Astrocyte (in vitro differentiated cells and primary cell): ENCODE data around the gene MAP1S.
"Not testable (repeated sequence)": the region's sequence is repeated elsewhere in the genome, so short reads cannot be mapped to it uniquely, and the experiment has no call there.

Source experiments
- CTCF ChIP-seq: IDR thresholded peaks from 2 replicates; pipeline ENCODE4 v1.5.1; 2011; ENCODE audit warnings: low read depth, mild to moderate bottlenecking, inconsistent platforms, low read length, moderate library complexity; ENCODE audit not compliant: insufficient read depth
- EZH2 ChIP-seq: IDR thresholded peaks from 2 replicates; pipeline ENCODE4 v1.6.1; 2012; ENCODE audit warnings: mild to moderate bottlenecking, low read length, inconsistent platforms; ENCODE audit not compliant: insufficient read depth

- TF ChIP-seq CTCF, EZH2: not testable (repeated sequence)
Observed at GRCh38 chr19:17783721-17784120, 64.4 kb downstream of the MAP1S start.
